AG10803 (cell line): ENCODE measurements around the gene GRIN2C.
A peak's percentile ranks its signal among the peaks of the same experiment; 100 is the strongest.

Experiments used
- DNase-seq: peaks from one replicate; pipeline ENCODE4 v3.0.0; 2010; ENCODE audit warnings: low read depth
- H3K4me3 ChIP-seq: 2 replicates; pipeline ENCODE4 v1.5.1; 2011; ENCODE audit warnings: mild to moderate bottlenecking, low read length, control low read depth
- CTCF ChIP-seq: conservative IDR thresholded peaks from 2 replicates; pipeline ENCODE4 v1.5.1; 2011; ENCODE audit warnings: mild to moderate bottlenecking, low read length, control low read depth, inconsistent platforms

GRIN2C gene

GRCh38 chr17:74862108-74862901, 2.6 kb upstream of the GRIN2C start:
- H3K4me3 ChIP-seq = no peak overlapping the region
- peak; percentile 67 for TF ChIP-seq CTCF
- DNase-seq = peak; percentile 36

GRCh38 chr17:74861662-74862107, 2.0 kb upstream of the GRIN2C start:
- TF ChIP-seq CTCF = no peak
- H3K4me3 ChIP-seq = no peak overlapping the region

GRCh38 chr17:74860872-74861661, 1.4 kb upstream of the GRIN2C start:
- no peak for TF ChIP-seq CTCF
- H3K4me3 ChIP-seq = no peak overlapping the region
- no peak for DNase-seq

More at GRCh38 chr17:74861662-74862107, 2.0 kb upstream of the GRIN2C start:
- DNase-seq = no peak

GRCh38 chr17:74860229-74860871, 665 bp upstream of the GRIN2C start:
- DNase-seq = no peak
- TF ChIP-seq CTCF = no peak
- no peak overlapping the region for H3K4me3 ChIP-seq

GRCh38 chr17:74858672-74859458, 820 bp downstream of the GRIN2C start:
- no peak for TF ChIP-seq CTCF
- DNase-seq = peak; percentile 48
- H3K4me3 ChIP-seq = no peak overlapping the region

- TF ChIP-seq CTCF = no peak
Observed at GRCh38 chr17:74857191-74857590, 2.5 kb downstream of the GRIN2C start.

More at GRCh38 chr17:74857191-74857590, 2.5 kb downstream of the GRIN2C start:
- no peak for DNase-seq
- H3K4me3 ChIP-seq = no peak overlapping the region
